ENCODE measurements around the gene RAG2.

- TF ChIP-seq ZNF462 (CRISPR knock-in tag; IDR thresholded peaks at IDR 0.05) (no peak), CREB1 (CRISPR knock-in tag; IDR thresholded peaks at IDR 0.05; ENCODE audit: low read depth) (no peak), EZH2phosphoT487 (IDR thresholded peaks at IDR 0.05; ENCODE audit: unreplicated experiment) (no peak), EZH2 (IDR thresholded peaks at IDR 0.05; ENCODE audit: low read depth, unreplicated experiment) (no peak), NANOG (IDR thresholded peaks at IDR 0.05; ENCODE audit: borderline replicate concordance) (no peak), JUNB (IDR thresholded peaks at IDR 0.05; ENCODE audit: unreplicated experiment) (no peak), POLR2AphosphoS5 (IDR thresholded peaks at IDR 0.05; ENCODE audit: low read depth) (no peak), STAT1 (IDR thresholded peaks at IDR 0.05; ENCODE audit: unreplicated experiment) (no peak)
- TF ChIP-seq, protein P1, sequence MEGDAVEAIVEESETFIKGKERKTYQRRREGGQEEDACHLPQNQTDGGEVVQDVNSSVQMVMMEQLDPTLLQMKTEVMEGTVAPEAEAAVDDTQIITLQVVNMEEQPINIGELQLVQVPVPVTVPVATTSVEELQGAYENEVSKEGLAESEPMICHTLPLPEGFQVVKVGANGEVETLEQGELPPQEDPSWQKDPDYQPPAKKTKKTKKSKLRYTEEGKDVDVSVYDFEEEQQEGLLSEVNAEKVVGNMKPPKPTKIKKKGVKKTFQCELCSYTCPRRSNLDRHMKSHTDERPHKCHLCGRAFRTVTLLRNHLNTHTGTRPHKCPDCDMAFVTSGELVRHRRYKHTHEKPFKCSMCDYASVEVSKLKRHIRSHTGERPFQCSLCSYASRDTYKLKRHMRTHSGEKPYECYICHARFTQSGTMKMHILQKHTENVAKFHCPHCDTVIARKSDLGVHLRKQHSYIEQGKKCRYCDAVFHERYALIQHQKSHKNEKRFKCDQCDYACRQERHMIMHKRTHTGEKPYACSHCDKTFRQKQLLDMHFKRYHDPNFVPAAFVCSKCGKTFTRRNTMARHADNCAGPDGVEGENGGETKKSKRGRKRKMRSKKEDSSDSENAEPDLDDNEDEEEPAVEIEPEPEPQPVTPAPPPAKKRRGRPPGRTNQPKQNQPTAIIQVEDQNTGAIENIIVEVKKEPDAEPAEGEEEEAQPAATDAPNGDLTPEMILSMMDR (conservative IDR thresholded peaks at IDR 0.05; ENCODE audit: low read depth in 2 of 2) = peak; percentile 36 to 50; a peak in 2 of 4 replicates
- TF ChIP-seq, protein P2, sequence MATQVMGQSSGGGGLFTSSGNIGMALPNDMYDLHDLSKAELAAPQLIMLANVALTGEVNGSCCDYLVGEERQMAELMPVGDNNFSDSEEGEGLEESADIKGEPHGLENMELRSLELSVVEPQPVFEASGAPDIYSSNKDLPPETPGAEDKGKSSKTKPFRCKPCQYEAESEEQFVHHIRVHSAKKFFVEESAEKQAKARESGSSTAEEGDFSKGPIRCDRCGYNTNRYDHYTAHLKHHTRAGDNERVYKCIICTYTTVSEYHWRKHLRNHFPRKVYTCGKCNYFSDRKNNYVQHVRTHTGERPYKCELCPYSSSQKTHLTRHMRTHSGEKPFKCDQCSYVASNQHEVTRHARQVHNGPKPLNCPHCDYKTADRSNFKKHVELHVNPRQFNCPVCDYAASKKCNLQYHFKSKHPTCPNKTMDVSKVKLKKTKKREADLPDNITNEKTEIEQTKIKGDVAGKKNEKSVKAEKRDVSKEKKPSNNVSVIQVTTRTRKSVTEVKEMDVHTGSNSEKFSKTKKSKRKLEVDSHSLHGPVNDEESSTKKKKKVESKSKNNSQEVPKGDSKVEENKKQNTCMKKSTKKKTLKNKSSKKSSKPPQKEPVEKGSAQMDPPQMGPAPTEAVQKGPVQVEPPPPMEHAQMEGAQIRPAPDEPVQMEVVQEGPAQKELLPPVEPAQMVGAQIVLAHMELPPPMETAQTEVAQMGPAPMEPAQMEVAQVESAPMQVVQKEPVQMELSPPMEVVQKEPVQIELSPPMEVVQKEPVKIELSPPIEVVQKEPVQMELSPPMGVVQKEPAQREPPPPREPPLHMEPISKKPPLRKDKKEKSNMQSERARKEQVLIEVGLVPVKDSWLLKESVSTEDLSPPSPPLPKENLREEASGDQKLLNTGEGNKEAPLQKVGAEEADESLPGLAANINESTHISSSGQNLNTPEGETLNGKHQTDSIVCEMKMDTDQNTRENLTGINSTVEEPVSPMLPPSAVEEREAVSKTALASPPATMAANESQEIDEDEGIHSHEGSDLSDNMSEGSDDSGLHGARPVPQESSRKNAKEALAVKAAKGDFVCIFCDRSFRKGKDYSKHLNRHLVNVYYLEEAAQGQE (IDR thresholded peaks at IDR 0.05; ENCODE audit: unreplicated experiment) = no peak
- TF ChIP-seq, protein P3, sequence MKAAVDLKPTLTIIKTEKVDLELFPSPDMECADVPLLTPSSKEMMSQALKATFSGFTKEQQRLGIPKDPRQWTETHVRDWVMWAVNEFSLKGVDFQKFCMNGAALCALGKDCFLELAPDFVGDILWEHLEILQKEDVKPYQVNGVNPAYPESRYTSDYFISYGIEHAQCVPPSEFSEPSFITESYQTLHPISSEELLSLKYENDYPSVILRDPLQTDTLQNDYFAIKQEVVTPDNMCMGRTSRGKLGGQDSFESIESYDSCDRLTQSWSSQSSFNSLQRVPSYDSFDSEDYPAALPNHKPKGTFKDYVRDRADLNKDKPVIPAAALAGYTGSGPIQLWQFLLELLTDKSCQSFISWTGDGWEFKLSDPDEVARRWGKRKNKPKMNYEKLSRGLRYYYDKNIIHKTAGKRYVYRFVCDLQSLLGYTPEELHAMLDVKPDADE (IDR thresholded peaks at IDR 0.05) = no peak
These were observed 14.4 kb downstream of the RAG2 start for GRCh38 chr11:36583667-36584066.
